Measurements from ENCODE around the gene CD3E.

DNA sequence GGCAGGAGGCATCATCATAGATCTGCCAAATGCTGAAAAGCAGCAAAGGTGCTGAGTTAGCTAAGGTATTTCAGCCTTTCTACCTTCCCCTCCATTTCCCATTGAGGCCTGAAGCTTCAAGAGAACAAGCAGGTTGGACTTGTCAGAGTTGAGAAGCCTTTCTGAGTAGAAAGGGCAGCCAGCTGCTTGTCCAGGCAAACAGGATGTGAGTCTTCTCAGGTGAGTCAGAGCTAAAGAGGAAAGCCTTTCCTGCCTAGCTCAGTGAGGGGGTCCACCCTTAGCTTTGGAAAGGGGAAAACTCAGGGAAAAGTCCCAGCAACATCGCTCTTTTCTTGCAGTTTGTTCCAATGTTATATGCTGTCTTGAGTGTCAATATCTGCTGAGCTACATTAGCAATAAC, 27.2 kb upstream of the CD3E start:
- TF ChIP-seq, protein P1, sequence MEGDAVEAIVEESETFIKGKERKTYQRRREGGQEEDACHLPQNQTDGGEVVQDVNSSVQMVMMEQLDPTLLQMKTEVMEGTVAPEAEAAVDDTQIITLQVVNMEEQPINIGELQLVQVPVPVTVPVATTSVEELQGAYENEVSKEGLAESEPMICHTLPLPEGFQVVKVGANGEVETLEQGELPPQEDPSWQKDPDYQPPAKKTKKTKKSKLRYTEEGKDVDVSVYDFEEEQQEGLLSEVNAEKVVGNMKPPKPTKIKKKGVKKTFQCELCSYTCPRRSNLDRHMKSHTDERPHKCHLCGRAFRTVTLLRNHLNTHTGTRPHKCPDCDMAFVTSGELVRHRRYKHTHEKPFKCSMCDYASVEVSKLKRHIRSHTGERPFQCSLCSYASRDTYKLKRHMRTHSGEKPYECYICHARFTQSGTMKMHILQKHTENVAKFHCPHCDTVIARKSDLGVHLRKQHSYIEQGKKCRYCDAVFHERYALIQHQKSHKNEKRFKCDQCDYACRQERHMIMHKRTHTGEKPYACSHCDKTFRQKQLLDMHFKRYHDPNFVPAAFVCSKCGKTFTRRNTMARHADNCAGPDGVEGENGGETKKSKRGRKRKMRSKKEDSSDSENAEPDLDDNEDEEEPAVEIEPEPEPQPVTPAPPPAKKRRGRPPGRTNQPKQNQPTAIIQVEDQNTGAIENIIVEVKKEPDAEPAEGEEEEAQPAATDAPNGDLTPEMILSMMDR (conservative IDR thresholded peaks at IDR 0.05; ENCODE audit: low read depth in 2 of 2) = no peak
- TF ChIP-seq POLR2AphosphoS5 (IDR thresholded peaks at IDR 0.05; ENCODE audit: low read depth) = no peak
- TF ChIP-seq EZH2 (IDR thresholded peaks at IDR 0.05; ENCODE audit: low read depth, unreplicated experiment) = no peak
- no peak for TF ChIP-seq CREB1 (CRISPR knock-in tag; IDR thresholded peaks at IDR 0.05; ENCODE audit: low read depth)
- TF ChIP-seq REST (IDR thresholded peaks at IDR 0.05; ENCODE audit: unreplicated experiment) = no peak
- TF ChIP-seq STAT1 (IDR thresholded peaks at IDR 0.05; ENCODE audit: unreplicated experiment) = no peak
